D721Med (cell line): Measurements from ENCODE around the gene GTF2E1.
A peak's percentile ranks its signal among the peaks of the same experiment; 100 is the strongest.
"Not testable (repeated sequence)": the region's sequence is repeated elsewhere in the genome, so short reads cannot be mapped to it uniquely, and the experiment has no call there.

Experiments
- DNase-seq: peaks from one replicate; pipeline ENCODE4 v3.0.0; 2011; ENCODE audit warnings: low spot score; ENCODE audit not compliant: insufficient read length
- FAIRE-seq: peaks from 2 replicates; lab custom pipeline; 2011; peaks lifted over from hg19 to GRCh38; lab: Jason Lieb, UNC
- CTCF ChIP-seq: IDR thresholded peaks from 2 replicates; pipeline ENCODE4 v1.5.1; 2012; ENCODE audit warnings: mild to moderate bottlenecking, control low read depth; ENCODE audit not compliant: insufficient read depth; ENCODE audit errors: missing control alignments

Gene GTF2E1

GRCh38 chr3:120713262-120713661 is 29.3 kb upstream of the GTF2E1 start:
- FAIRE-seq (peak; percentile 68), DNase-seq (no peak)
- TF ChIP-seq CTCF = no peak

- FAIRE-seq, DNase-seq: not testable (repeated sequence)
Observed at GRCh38 chr3:120719167-120719834, 23.2 kb upstream of the GTF2E1 start.

GRCh38 chr3:120726791-120727190 is 15.8 kb upstream of the GTF2E1 start:
- DNase-seq = no peak
- FAIRE-seq = no peak
- no peak for TF ChIP-seq CTCF

- DNase-seq (no peak), FAIRE-seq (peak; percentile 16)
- TF ChIP-seq CTCF = no peak
Observed at GRCh38 chr3:120730576-120731542, 11.7 kb upstream of the GTF2E1 start.

GRCh38 chr3:120738006-120738405 is 4.5 kb upstream of the GTF2E1 start:
- DNase-seq, FAIRE-seq: not testable (repeated sequence)

GRCh38 chr3:120741320-120741719 is 1.2 kb upstream of the GTF2E1 start:
- TF ChIP-seq CTCF = no peak
- FAIRE-seq (no peak), DNase-seq (no peak)

- DNase-seq (no peak), FAIRE-seq (no peak)
- no peak for TF ChIP-seq CTCF
Observed at GRCh38 chr3:120741837-120742197, 727 bp upstream of the GTF2E1 start.

- DNase-seq = no peak
- FAIRE-seq = no peak
- no peak for TF ChIP-seq CTCF
Observed at GRCh38 chr3:120742849-120743365, 363 bp downstream of the GTF2E1 start.
